Spleen (tissue), 11 donors: Measurements from ENCODE around the gene CAMTA1. TPM values are rescaled to one million over a fixed set of nuclear protein-coding genes. Genes with fewer than 3 reads are reported as not detected.

ENCODE experiments used
- DNase-seq: peaks from one replicate; pipeline ENCODE4 v3.0.0-alpha.2; 2020
- H3K27ac ChIP-seq, 8 donors: fragments of 200-600 bp; sonication (generic) in 7 of 8; 1 replicate in 4 of 8; 2 replicates in 4 of 8; pipeline versions ENCODE4 v1.5.0 to v1.8.0; 2016 to 2021; ENCODE audit warnings: inconsistent platforms in 4 of 8, mild to moderate bottlenecking in 4 of 8, moderate library complexity in 1 of 8
- H3K27me3 ChIP-seq, 7 donors: fragments of 200-600 bp; sonication (generic) in 6 of 7; replicated peaks in 1 of 7; 1 replicate in 4 of 7; 2 replicates in 3 of 7; pipeline versions ENCODE4 v1.5.0 to v1.8.0; 2016 to 2021; ENCODE audit warnings: inconsistent platforms in 3 of 7, mild to moderate bottlenecking in 1 of 7
- H3K36me3 ChIP-seq, 6 donors: fragments of 200-600 bp; sonication (generic) in 5 of 6; 1 replicate in 4 of 6; 2 replicates in 2 of 6; pipeline versions ENCODE4 v1.5.0 to v1.8.0; 2016 to 2021; ENCODE audit warnings: inconsistent platforms in 2 of 6
- H3K4me1 ChIP-seq, 6 donors: fragments of 200-600 bp; sonication (generic) in 5 of 6; 1 replicate in 3 of 6; 2 replicates in 3 of 6; pipeline versions ENCODE4 v1.5.0 to v1.8.0; 2016 to 2021; ENCODE audit warnings: inconsistent platforms in 3 of 6
- H3K4me3 ChIP-seq, 8 donors: fragments of 200-600 bp; sonication (generic) in 7 of 8; 1 replicate in 4 of 8; 2 replicates in 4 of 8; pipeline versions ENCODE4 v1.5.0 to v1.8.0; 2016 to 2021; ENCODE audit warnings: inconsistent platforms in 4 of 8, mild to moderate bottlenecking in 4 of 8, moderate library complexity in 2 of 8
- H3K9me3 ChIP-seq, 8 donors: fragments of 200-600 bp; sonication (generic) in 7 of 8; 1 replicate in 4 of 8; 2 replicates in 4 of 8; pipeline versions ENCODE4 v1.5.0 to v1.8.0; 2016 to 2021; ENCODE audit warnings: inconsistent platforms in 4 of 8
- CTCF ChIP-seq, 11 experiments: fragments of 200-600 bp in 7 of 11; fragments of 450-650 bp in 4 of 11; sonication (generic) in 4 of 11; IDR thresholded peaks in 8 of 11; conservative IDR thresholded peaks in 3 of 11; 1 replicate in 7 of 11; 2 replicates in 4 of 11; pipeline versions ENCODE4 v1.4.0 to v1.8.0; 2016 to 2021; ENCODE audit warnings: antibody characterized with exemption in 11 of 11, inconsistent platforms in 4 of 11, mild to moderate bottlenecking in 1 of 11
- POLR2A ChIP-seq, 3 donors: fragments of 450-650 bp; IDR thresholded peaks; one replicate each; pipeline ENCODE4 v1.5.1; 2017; ENCODE audit warnings: antibody characterized with exemption in 3 of 3, mild to moderate bottlenecking in 1 of 3
- POLR2AphosphoS5 ChIP-seq, 3 donors: sonication (generic); formaldehyde crosslinking; IDR thresholded peaks; one replicate each; pipeline ENCODE4 v1.5.1; 2017; ENCODE audit warnings: antibody characterized with exemption in 3 of 3
- WGBS, 5 donors: extraction: QIAGEN DNeasy Blood & Tissue Kit in 3 of 5; methylation state at CpG; one replicate each; pipeline versions ENCODE4 v1.1.5 to v1.1.7; 2013 to 2018; 5-methylcytosine and 5-hydroxymethylcytosine counted together
- intact Hi-C: fragments of 100-400 bp; cut with DNase I; formaldehyde crosslinking; loops from one replicate; pipeline ENCODE4 v1.15.0; 2023; ENCODE audit warnings: low total_unique reads
- polyA plus RNA-seq, 3 donors: library from polyadenylated mRNA; stranded (reverse); fragments of 200-250 nt; gene quantifications; one replicate each; pipeline ENCODE4 v1.2.1, GENCODE V29; 2013
- total RNA-seq, 7 donors: library from RNA; depleted of rRNA in 3 of 7; stranded (reverse); fragments of >200 nt in 3 of 7; fragmentation: NEBNext Ultra II Directional in 4 of 7; extraction: Animal tissue kit (Norgen Biotek cat#: 25700) in 4 of 7; gene quantifications; one replicate each; pipeline versions ENCODE4 v1.1.0 to v1.2.1, GENCODE V29; 2016 to 2021
- donor health status: healthy with polysubstance abuse.
- donor health status: DM: no; HTN: no; CAD: no; lungs with moderate emphysema.
- donor health status: DM: no; HTN: no; CAD: no.
- donor health status: Bipolar disorder and iron deficiency.
- donor health status: healthy.
- donor health status: DM: no; HTN: no; CAD: no.
- donor health status: DM: yes; HTN: yes; CAD: no.

CAMTA1 gene
- total and polyA plus RNA-seq, 10 donors = 53.0 to 106 (median 77.3) TPM

GRCh38 chr1:7418442-7419080, 633.3 kb downstream of the CAMTA1 start:
- H3K9me3 ChIP-seq = peaks cover 0 to 11% (median 3%) of the 10 kb centered on the region in 8 donors
- DNase-seq = peak; percentile 44
- no peak overlapping the region for H3K27ac ChIP-seq
- H3K4me3 ChIP-seq = no peak overlapping the region
- 73 to 78% (median 75%) methylated on average over 10 to 11 of the region's 11 CpGs for WGBS, 5 donors
- peaks cover 0 to 10% (median 0%) of the 10 kb centered on the region in 7 donors for H3K27me3 ChIP-seq
- H3K4me1 ChIP-seq = no peaks in the 10 kb centered on the region
- intact Hi-C loops = no loop called here
- TF ChIP-seq POLR2AphosphoS5 (IDR thresholded peaks at IDR 0.05) = no peak
- no peak for TF ChIP-seq POLR2A (IDR thresholded peaks at IDR 0.05)
- no peak for TF ChIP-seq CTCF (IDR thresholded peaks at IDR 0.05 in 8 of 11, conservative IDR thresholded peaks at IDR 0.05 in 3 of 11)
- H3K36me3 ChIP-seq = no peaks in the 10 kb centered on the region

- Histone ChIP-seq H3K4me1 (no peaks in the 10 kb centered on the region), H3K27me3 (peaks cover 0 to 10% (median 0%) of the 10 kb centered on the region in 7 donors), H3K36me3 (no peaks in the 10 kb centered on the region), H3K27ac (no peak overlapping the region), H3K9me3 (peaks cover 0 to 11% (median 3%) of the 10 kb centered on the region in 8 donors), H3K4me3 (no peak overlapping the region)
- DNase-seq = peak; percentile 10
- intact Hi-C loops = no loop called here
- WGBS, 5 donors = 77 to 85% (median 79%) methylated on average over 9 of the region's 9 CpGs
- TF ChIP-seq POLR2A (IDR thresholded peaks at IDR 0.05) (no peak), POLR2AphosphoS5 (IDR thresholded peaks at IDR 0.05) (no peak), CTCF (IDR thresholded peaks at IDR 0.05 in 8 of 11, conservative IDR thresholded peaks at IDR 0.05 in 3 of 11) (no peak)
These were observed 634.8 kb downstream of the CAMTA1 start for GRCh38 chr1:7420098-7420445.

GRCh38 chr1:7420470-7421100, 635.3 kb downstream of the CAMTA1 start:
- Histone ChIP-seq H3K27me3 (peaks cover 0 to 10% (median 0%) of the 10 kb centered on the region in 7 donors), H3K27ac (no peak overlapping the region), H3K9me3 (peaks cover 0 to 11% (median 3%) of the 10 kb centered on the region in 8 donors), H3K4me1 (no peaks in the 10 kb centered on the region), H3K36me3 (no peaks in the 10 kb centered on the region), H3K4me3 (no peak overlapping the region)
- TF ChIP-seq POLR2A (IDR thresholded peaks at IDR 0.05) = no peak
- no peak for TF ChIP-seq POLR2AphosphoS5 (IDR thresholded peaks at IDR 0.05)
- TF ChIP-seq CTCF (IDR thresholded peaks at IDR 0.05 in 8 of 11, conservative IDR thresholded peaks at IDR 0.05 in 3 of 11) = no peak
- intact Hi-C loops = no loop called here
- WGBS, 5 donors = 80 to 85% (median 84%) methylated on average over 5 to 6 of the region's 6 CpGs
- peak; percentile 24 for DNase-seq

GRCh38 chr1:7421471-7422075, 636.3 kb downstream of the CAMTA1 start:
- Histone ChIP-seq H3K4me1 (no peaks in the 10 kb centered on the region), H3K27me3 (peaks cover 0 to 10% (median 0%) of the 10 kb centered on the region in 7 donors), H3K27ac (no peak overlapping the region), H3K36me3 (no peaks in the 10 kb centered on the region), H3K9me3 (peaks cover 0 to 11% (median 3%) of the 10 kb centered on the region in 8 donors), H3K4me3 (no peak overlapping the region)
- peak; percentile 44 for DNase-seq
- intact Hi-C loops = no loop called here
- TF ChIP-seq CTCF (IDR thresholded peaks at IDR 0.05 in 8 of 11, conservative IDR thresholded peaks at IDR 0.05 in 3 of 11) (no peak), POLR2AphosphoS5 (IDR thresholded peaks at IDR 0.05) (no peak), POLR2A (IDR thresholded peaks at IDR 0.05) (no peak)
- whole genome bisulfite sequencing, 5 donors = 83 to 92% (median 89%) methylated on average over 9 to 12 of the region's 12 CpGs
